ENCODE data around the gene ERN1.

DNA sequence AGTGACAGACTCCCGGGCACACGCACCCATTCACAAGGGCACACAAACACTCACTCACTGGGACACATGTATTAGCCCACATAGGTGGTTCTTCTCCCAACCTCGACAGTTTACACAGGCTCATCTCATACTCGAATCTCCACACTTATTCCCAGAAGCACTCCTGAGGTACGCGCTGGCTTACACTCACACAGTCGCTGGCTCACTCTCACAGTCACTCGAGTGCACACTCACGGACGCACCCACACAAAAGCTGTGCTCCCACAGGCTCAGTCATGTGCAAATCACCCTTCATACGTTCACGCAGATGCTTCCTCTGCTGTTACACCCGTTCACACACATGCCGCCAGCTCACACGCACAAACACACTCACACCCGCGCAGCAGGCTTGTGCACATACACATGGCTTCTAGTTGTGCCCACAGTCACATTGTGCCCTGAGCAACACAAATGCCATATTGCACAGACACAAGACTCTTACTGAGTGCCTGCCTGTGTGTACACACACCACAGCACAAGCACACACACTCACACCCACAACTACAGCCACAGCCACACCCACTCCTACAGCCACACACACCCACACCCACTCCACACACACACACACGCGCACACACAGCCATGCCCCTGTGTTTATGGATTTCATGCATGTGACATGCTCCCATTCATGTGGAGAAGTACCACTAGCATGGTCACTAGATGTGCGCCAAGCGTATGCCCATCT, 140.2 kb downstream of the ERN1 start:
- TF ChIP-seq CTCF (conservative IDR thresholded peaks at IDR 0.05; ENCODE audit: low read length) (no peak), EZH2phosphoT487 (IDR thresholded peaks at IDR 0.05; ENCODE audit: borderline replicate concordance) (no peak)
